ENCODE data around the gene RNF26. TPM values are rescaled to one million over a fixed set of nuclear protein-coding genes. Genes with fewer than 3 reads are reported as not detected.

Gene RNF26
- total RNA-seq, 1 donor from 2014 or later, result 34.2 TPM

DNA sequence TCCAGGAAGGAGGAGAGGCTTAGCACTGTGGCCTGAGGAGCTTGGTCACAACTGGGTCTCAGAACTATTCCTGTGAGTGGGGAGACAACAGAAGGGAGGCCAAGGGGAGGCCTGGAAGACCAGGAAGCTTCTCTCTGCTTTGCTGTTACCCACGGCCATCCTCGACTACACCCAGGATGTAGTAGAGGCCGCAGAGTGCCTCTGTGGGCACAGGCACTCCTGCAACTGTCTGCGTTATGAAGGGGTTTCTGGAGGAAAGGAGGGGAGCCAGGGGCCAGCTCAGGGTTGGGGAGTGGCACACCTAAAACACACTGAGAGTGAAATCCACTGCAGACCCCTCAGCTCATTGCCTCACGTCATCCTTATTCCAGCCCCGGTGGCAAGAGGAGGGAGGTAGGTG, 16.0 kb downstream of the RNF26 start:
- Mint-ChIP-seq H3K4me3 (ENCODE audit: low read depth) (no peak overlapping the region), H3K9me3 (ENCODE audit: low read depth) (no peaks in the 10 kb centered on the region), H3K4me1 (ENCODE audit: low read depth) (peaks cover 3% of the 10 kb centered on the region), H3K27ac (no peak overlapping the region), H3K36me3 (ENCODE audit: insufficient read depth) (no peaks in the 10 kb centered on the region), H3K27me3 (peaks cover 39% of the 10 kb centered on the region)
- TF ChIP-seq, protein P1, sequence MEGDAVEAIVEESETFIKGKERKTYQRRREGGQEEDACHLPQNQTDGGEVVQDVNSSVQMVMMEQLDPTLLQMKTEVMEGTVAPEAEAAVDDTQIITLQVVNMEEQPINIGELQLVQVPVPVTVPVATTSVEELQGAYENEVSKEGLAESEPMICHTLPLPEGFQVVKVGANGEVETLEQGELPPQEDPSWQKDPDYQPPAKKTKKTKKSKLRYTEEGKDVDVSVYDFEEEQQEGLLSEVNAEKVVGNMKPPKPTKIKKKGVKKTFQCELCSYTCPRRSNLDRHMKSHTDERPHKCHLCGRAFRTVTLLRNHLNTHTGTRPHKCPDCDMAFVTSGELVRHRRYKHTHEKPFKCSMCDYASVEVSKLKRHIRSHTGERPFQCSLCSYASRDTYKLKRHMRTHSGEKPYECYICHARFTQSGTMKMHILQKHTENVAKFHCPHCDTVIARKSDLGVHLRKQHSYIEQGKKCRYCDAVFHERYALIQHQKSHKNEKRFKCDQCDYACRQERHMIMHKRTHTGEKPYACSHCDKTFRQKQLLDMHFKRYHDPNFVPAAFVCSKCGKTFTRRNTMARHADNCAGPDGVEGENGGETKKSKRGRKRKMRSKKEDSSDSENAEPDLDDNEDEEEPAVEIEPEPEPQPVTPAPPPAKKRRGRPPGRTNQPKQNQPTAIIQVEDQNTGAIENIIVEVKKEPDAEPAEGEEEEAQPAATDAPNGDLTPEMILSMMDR (IDR thresholded peaks at IDR 0.05; ENCODE audit: unreplicated experiment), result no peak
- no peak for DNase-seq (ENCODE audit: low spot score, unreplicated experiment)

DNA sequence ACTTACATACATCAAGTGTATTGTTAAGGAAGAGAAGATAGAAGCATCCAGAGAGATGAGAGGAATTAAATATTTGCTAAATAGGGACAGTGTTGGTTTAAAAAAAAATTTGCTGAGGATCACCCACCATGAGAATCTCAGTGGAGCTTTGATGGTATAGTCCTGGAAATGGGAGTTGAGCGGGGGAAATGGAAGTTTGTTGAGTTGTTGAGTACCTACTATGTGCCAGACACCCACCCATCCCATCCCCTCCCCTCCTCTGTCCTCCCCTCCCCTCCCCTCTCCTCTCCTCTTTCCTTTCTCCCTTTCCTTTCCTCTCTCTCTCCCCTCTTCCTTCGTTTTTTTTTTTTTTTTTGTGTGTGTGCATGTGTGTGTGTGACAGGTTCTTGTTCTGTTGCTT, 16.9 kb downstream of the RNF26 start:
- Mint-ChIP-seq H3K9me3 (ENCODE audit: low read depth) (no peaks in the 10 kb centered on the region), H3K27ac (no peak overlapping the region), H3K4me3 (ENCODE audit: low read depth) (no peak overlapping the region), H3K36me3 (ENCODE audit: insufficient read depth) (no peaks in the 10 kb centered on the region), H3K27me3 (peaks cover 44% of the 10 kb centered on the region), H3K4me1 (ENCODE audit: low read depth) (peaks cover 3% of the 10 kb centered on the region)
- DNase-seq (ENCODE audit: low spot score, unreplicated experiment), result no peak
- TF ChIP-seq, protein P1 (IDR thresholded peaks at IDR 0.05; ENCODE audit: unreplicated experiment), result no peak

DNA sequence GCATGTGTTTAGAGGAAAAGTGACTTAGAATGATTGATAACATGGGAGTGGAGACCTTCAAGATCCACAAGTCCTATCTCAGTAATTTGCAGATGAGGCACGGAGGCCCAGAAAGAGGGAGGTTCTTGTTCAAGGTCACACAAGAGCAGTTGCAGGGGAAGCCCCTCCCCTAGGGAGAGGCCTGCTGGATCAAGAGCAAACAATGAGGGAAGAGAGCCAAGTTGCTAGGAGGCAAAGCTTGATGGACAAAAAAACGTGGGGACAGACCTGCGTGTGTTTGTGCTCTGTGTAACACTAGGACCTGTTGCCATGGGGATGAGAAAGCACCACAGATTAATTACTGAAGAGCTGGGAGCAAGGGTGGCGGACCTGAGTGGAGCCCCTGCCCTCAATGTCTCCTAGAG, 18.5 kb downstream of the RNF26 start:
- no peak for DNase-seq (ENCODE audit: low spot score, unreplicated experiment)
- H3K36me3 Mint-ChIP-seq (ENCODE audit: insufficient read depth), result no peaks in the 10 kb centered on the region
- peaks cover 39% of the 10 kb centered on the region for H3K27me3 Mint-ChIP-seq
- no peak overlapping the region for H3K4me3 Mint-ChIP-seq (ENCODE audit: low read depth)
- H3K4me1 Mint-ChIP-seq (ENCODE audit: low read depth), result peaks cover 8% of the 10 kb centered on the region
- H3K27ac Mint-ChIP-seq, result no peak overlapping the region
- TF ChIP-seq, protein P1 (IDR thresholded peaks at IDR 0.05; ENCODE audit: unreplicated experiment), result no peak
- H3K9me3 Mint-ChIP-seq (ENCODE audit: low read depth), result no peaks in the 10 kb centered on the region

DNA sequence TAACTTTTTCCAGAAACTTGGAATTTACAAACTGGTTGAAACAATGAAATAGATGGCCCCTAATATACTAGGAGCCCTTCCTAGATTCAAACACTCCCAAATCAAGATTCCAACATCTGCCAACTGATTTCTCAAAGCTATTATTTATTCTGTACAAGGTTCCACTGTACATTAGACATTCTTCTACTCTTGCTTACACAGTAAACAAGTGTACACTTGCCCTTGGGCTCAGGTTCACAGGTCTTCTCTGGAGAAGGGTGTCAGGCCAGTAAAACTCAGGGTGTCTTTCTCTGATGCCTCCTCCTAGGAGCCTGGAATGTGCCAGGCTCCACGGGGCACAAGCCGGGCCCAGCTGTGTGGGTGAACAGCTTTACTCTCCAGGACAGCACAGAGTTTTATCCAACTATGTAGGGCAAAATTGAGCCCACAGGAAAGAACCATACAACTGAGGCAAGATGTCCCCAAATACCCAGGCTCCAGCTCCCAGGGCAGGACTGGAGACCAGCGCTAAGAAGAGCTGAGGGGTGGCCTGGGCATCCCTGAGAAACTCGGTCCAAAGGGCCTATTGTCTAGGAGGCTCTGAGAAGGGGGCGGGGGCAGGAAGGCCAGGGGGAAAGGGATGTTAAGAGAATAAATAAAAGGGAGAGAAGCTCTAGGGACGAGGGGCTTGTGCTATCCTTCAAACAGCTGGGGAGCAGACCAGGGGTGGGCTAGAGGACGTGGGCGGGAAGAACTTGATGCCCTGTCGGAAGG, 20.9 kb downstream of the RNF26 start:
- H3K9me3 Mint-ChIP-seq (ENCODE audit: low read depth), result no peaks in the 10 kb centered on the region
- peaks cover 8% of the 10 kb centered on the region for H3K4me1 Mint-ChIP-seq (ENCODE audit: low read depth)
- H3K27ac Mint-ChIP-seq, result no peak overlapping the region
- H3K4me3 Mint-ChIP-seq (ENCODE audit: low read depth), result no peak overlapping the region
- no peak for DNase-seq (ENCODE audit: low spot score, unreplicated experiment)
- peaks cover 38% of the 10 kb centered on the region for H3K27me3 Mint-ChIP-seq
- TF ChIP-seq, protein P1 (IDR thresholded peaks at IDR 0.05; ENCODE audit: unreplicated experiment), result no peak
- H3K36me3 Mint-ChIP-seq (ENCODE audit: insufficient read depth), result no peaks in the 10 kb centered on the region

DNA sequence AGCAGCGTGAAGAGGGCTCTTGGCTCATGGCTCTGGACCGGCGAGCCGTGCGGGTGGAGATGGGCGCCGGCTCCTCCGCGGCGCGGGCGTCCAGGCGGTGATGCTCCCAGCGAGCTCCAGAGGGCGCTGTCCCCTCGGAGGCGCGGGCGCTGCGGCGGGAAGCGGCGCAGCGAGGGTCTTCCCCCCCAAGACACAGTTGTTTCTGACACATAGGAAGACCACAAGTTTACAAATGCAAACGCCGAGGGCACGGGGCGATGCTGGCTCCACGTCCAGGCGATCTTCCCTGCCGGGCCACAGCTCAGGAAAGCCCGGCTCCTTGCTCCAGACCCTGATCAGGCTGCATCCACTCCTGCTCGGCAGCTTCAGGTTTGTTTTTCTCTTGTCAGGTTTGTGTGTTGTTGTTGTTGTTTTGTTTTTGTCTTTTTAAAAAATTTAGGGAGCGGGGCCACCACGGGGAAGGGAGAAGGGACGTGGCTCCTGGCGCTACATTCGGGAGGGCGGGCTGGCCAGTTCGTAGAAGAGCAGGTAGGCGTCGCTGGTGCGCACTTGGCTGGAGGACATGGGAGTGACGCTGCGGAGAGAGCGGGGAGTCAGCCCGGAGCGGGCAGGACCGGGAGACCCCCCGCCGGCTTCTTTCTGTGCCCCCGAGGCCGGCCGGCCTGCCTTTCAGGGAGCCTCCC, 22.2 kb downstream of the RNF26 start:
- TF ChIP-seq, protein P1 (IDR thresholded peaks at IDR 0.05; ENCODE audit: unreplicated experiment), result peak; percentile 89
- Mint-ChIP-seq H3K9me3 (ENCODE audit: low read depth) (no peaks in the 10 kb centered on the region), H3K27me3 (peaks cover 32% of the 10 kb centered on the region), H3K36me3 (ENCODE audit: insufficient read depth) (no peaks in the 10 kb centered on the region), H3K4me3 (ENCODE audit: low read depth) (peak overlapping the region; percentile 80), H3K27ac (no peak overlapping the region), H3K4me1 (ENCODE audit: low read depth) (peaks cover 16% of the 10 kb centered on the region)
- peak; percentile 58 for DNase-seq (ENCODE audit: low spot score, unreplicated experiment)

Measured in progenitor cell of endocrine pancreas (in vitro differentiated cells).